Measurements from ENCODE around the gene PIK3CD. TPM values are rescaled to one million over a fixed set of nuclear protein-coding genes. Genes with fewer than 3 reads are reported as not detected.
"Not testable (repeated sequence)": the region's sequence is repeated elsewhere in the genome, so short reads cannot be mapped to it uniquely, and the experiment has no call there.

PIK3CD gene
- total RNA-seq, 2 experiments from 2014 or later: 129 to 138 TPM

GRCh38 chr1:9610548-9610947, 41.0 kb upstream of the PIK3CD start:
- Mint-ChIP-seq H3K27ac (no peak overlapping the region), H3K4me1 (ENCODE audit: low read depth) (no peaks in the 10 kb centered on the region), H3K27me3 (no peaks in the 10 kb centered on the region), H3K4me3 (no peak overlapping the region), H3K9me3 (no peaks in the 10 kb centered on the region), H3K36me3 (peaks cover 8% of the 10 kb centered on the region)
- POLR2A ChIA-PET: no interaction called here
- intact Hi-C loops (cut with micrococcal nuclease): no loop called here
- CTCF ChIA-PET: interaction anchor here (1.0 to 1.1 kb wide), 2 partner anchors 21 to 117 kb away, joined by 3 read pairs; no protein-coding TSS in a partner anchor
- DNase-seq: no peak

DNA sequence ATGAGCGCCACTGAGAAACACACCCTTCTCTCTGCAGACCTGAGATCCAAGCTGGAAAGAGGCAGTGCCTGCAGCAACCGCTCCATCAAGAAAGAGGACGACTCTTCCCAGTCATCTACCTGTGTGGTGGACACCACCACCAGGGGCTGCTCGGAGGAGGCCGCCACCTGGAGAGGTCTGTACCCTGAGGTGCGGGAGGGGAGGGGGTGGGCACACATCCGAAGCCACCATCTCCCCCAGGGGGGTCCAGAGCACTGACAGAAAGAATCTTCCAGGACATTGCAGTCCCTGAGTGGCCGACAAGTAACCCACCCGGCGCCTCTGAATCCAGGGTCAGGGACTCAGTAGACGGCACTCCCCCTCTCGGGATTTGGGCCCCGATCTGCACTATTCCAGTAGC, 39.8 kb upstream of the PIK3CD start:
- H3K36me3 Mint-ChIP-seq: peaks cover 8% of the 10 kb centered on the region

DNA sequence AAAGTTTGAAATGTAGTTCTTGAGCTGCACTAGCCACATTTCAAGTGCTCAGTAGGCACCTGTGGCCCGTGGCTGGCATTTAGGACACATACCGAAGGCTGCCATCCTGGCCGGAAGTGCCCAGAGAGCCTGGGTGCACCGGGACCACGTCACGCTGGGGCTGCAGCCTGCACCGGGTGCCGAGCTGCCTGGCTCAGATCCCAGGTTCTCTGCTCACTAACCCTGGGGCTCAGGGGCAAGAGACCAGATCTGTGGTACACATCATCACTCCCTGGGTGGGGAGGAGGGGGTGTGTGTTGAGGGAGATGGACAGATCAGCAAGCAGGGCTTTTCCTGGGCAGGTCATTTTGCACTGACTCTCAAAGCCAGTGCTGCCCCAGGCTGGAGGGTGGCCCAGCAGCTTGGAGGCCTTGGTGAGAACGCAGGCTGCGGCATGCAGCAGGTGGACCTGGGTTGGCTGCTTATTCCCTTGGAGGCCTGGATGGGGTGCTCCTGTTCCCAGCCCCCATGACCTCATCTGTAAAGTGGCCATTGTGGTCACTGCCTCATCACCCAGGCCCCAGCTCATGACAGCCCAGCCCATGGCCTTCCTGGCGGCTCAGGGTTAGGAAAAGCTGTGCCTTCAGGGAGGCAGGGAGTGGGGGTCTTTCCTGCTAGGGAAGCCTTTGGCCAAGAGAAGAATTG, 39.2 kb upstream of the PIK3CD start:
- CTCF ChIA-PET: interaction anchor here (0.9 kb wide), 1 partner anchor 883 kb away, joined by 4 read pairs; no protein-coding TSS in a partner anchor
- Mint-ChIP-seq H3K27me3 (no peaks in the 10 kb centered on the region), H3K9me3 (no peaks in the 10 kb centered on the region), H3K27ac (no peak overlapping the region), H3K4me1 (ENCODE audit: low read depth) (no peaks in the 10 kb centered on the region), H3K36me3 (peaks cover 8% of the 10 kb centered on the region), H3K4me3 (no peak overlapping the region)
- intact Hi-C loops (cut with micrococcal nuclease): no loop called here
- DNase-seq: no peak
- POLR2A ChIA-PET: no interaction called here

More for the DNA sequence above, 39.8 kb upstream of the PIK3CD start:
- Mint-ChIP-seq H3K9me3 (no peaks in the 10 kb centered on the region), H3K4me3 (no peak overlapping the region), H3K4me1 (ENCODE audit: low read depth) (no peaks in the 10 kb centered on the region), H3K27me3 (no peaks in the 10 kb centered on the region), H3K27ac (no peak overlapping the region)
- ChIA-PET CTCF (interaction anchor here (0.9 kb wide), 1 partner anchor 883 kb away, joined by 4 read pairs; no protein-coding TSS in a partner anchor), POLR2A (no interaction called here)
- no peak for DNase-seq
- intact Hi-C loops (cut with micrococcal nuclease): no loop called here

DNA sequence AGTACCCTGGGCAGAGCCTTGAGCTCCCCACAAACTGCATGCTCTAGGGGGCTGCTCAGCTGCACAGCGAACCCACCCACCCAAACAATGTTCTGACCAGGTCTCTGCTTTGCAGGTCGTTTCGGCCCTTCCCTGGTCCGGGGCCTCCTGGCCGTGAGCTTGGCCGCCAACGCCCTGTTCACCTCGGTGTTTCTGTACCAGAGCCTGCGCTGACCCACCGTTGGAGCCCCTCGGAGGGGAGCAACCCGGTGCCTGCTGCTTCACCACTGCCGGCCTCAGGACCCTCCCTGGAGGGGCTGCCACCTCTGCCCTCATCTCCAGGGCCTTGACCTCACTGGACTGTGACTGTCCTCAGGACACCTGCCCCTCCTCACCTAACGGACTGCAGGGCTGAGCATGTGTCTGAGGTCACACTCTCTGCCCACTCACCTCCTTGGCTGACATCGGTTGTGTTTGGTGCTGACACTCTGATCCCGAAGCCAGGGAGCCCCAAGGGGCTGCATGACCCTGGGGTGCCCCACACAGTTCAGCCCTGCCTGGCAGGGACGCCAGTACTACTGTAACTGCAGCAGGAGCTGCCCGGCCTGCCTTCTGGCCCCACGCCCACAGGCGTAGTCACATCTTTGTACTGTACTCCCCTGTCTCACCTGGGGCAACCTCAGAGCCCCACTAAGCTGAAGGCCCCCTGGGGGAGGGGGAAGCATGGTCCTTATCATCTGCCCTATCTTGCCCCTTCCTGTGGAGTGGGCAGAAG, 38.5 kb upstream of the PIK3CD start:
- no peak overlapping the region for H3K27ac Mint-ChIP-seq
- H3K36me3 Mint-ChIP-seq: peaks cover 8% of the 10 kb centered on the region
- H3K9me3 Mint-ChIP-seq: no peaks in the 10 kb centered on the region
- H3K4me1 Mint-ChIP-seq (ENCODE audit: low read depth): no peaks in the 10 kb centered on the region
- DNase-seq: no peak
- ChIA-PET CTCF (no interaction called here), POLR2A (no interaction called here)
- H3K27me3 Mint-ChIP-seq: no peaks in the 10 kb centered on the region
- intact Hi-C loops (cut with micrococcal nuclease): no loop called here
- no peak overlapping the region for H3K4me3 Mint-ChIP-seq

DNA sequence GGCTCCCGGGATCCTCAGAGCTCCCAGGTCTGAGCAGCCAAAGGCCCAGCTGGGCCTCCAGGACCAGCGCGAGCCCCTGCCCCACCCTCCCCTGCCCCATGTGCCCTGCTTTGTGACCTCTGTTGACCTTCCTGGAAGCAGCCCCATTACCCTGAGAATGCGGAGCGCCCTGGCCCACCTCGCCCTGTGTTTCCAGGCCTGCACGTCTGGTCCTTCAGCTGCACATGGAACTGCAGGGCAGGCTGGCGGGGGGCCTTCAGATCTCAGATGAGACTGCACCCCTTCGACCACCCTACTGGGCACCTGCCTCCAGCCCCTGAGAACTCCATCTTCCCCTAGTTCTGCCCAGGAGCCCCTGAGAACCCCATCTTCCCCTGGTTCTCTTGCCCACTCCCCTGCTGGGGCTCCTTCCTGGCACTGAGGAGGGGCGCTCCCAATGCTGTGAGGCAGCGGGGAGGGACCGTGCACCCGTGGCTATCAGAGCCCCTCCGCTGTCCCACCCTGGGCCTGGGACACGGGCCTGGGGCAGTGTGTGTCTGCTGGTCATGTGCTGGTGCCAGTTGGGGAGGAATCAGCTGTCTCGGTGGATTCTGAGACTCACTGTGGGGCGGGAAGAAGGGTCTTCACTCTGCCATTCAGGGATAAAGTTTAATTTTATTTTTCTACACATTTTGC, 37.8 kb upstream of the PIK3CD start:
- H3K4me1 Mint-ChIP-seq (ENCODE audit: low read depth): no peaks in the 10 kb centered on the region
- intact Hi-C loops (cut with micrococcal nuclease): no loop called here

DNA sequence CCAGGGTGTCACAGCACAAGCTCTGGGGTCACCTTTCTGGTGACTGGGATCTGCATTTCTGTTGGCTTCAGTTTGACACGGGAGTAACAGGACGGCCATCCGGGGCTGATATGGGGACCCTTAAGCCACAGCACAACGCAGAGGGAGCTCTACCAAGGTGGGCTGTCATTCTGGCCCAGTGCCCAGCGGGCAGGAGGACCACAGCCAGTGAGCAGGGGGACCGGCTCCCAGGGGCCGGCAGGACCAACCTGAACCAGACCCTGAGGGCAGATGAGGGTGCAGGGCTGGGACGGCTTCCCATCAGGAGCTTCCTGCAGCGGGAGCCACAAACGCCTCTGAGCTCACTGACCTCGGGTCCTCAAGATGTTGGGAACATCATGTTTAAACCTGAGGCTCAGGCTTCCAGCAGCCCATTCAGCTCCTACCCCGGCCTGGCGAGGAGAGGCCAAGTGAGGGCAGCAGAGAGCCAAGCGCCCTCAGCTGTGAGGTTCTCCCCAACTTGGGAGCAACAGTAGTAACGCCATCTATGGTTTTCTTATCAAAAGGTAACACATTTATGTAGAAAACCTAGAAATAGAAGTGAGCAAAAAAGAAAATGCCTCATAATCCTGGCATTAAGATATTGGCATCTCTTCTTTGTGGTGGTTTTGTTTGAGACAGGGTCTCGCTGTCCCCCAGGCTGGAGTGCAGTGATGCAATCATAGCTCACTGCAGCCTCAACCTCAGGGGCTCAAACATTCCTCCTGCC, 36.0 kb upstream of the PIK3CD start:
- intact Hi-C loops (cut with micrococcal nuclease): no loop called here
- Mint-ChIP-seq H3K4me1 (ENCODE audit: low read depth) (no peaks in the 10 kb centered on the region), H3K27ac (no peak overlapping the region), H3K27me3 (peaks cover 4% of the 10 kb centered on the region), H3K9me3 (no peaks in the 10 kb centered on the region), H3K4me3 (no peak overlapping the region), H3K36me3 (peaks cover 6% of the 10 kb centered on the region)
- ChIA-PET CTCF (interaction anchor here (0.5 to 2.0 kb wide), 20 partner anchors 11 to 655 kb away, joined by 3 to 20 read pairs (median 4); partner anchors contain the start of gene H6PD), POLR2A (interaction anchor here (1.1 kb wide), 1 partner anchor 25 kb away, joined by 3 read pairs; no protein-coding TSS in a partner anchor)
- peak; percentile 71 for DNase-seq

More for the DNA sequence above, 37.8 kb upstream of the PIK3CD start:
- CTCF ChIA-PET: interaction anchor here (0.6 kb wide), 1 partner anchor 98 kb away, joined by 3 read pairs; no protein-coding TSS in a partner anchor
- DNase-seq: no peak
- H3K27me3 Mint-ChIP-seq: no peaks in the 10 kb centered on the region
- POLR2A ChIA-PET: no interaction called here
- peaks cover 8% of the 10 kb centered on the region for H3K36me3 Mint-ChIP-seq
- no peak overlapping the region for H3K4me3 Mint-ChIP-seq
- no peaks in the 10 kb centered on the region for H3K9me3 Mint-ChIP-seq
- H3K27ac Mint-ChIP-seq: no peak overlapping the region

- Mint-ChIP-seq H3K9me3 (no peaks in the 10 kb centered on the region), H3K4me1 (ENCODE audit: low read depth) (no peaks in the 10 kb centered on the region), H3K4me3 (no peak overlapping the region), H3K27me3 (peaks cover 10% of the 10 kb centered on the region), H3K27ac (no peak overlapping the region), H3K36me3 (no peaks in the 10 kb centered on the region)
- POLR2A ChIA-PET: no interaction called here
- no peak for DNase-seq
- intact Hi-C loops (cut with micrococcal nuclease): no loop called here
- CTCF ChIA-PET: interaction anchor here (1.1 to 1.5 kb wide), 2 partner anchors 94 to 165 kb away, joined by 3 to 4 read pairs; no protein-coding TSS in a partner anchor
These were observed 32.4 kb upstream of the PIK3CD start for GRCh38 chr1:9618909-9619679.

DNA sequence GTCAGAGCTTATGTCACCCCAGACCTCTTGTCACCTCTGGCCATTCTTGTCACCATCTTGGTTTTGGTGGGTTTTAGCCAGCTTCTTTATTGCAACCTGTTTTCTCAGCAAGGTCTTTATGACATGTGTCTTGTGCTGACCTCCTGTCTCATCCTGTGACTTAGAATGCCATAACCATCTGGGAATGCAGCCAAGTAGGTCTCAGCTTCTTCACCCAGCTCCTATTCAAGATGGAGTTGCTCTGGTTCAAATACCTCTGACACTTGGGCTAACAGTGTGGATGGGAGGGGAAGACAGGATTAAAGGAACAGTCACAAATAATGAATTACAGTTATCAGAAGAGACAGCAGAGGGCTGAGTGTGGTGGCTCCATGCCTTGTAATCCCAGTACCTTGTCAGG, 30.5 kb upstream of the PIK3CD start:
- H3K4me3 Mint-ChIP-seq: no peak overlapping the region
- ChIA-PET CTCF (no interaction called here), POLR2A (no interaction called here)
- peaks cover 6% of the 10 kb centered on the region for H3K4me1 Mint-ChIP-seq (ENCODE audit: low read depth)
- H3K36me3 Mint-ChIP-seq: no peaks in the 10 kb centered on the region
- intact Hi-C loops (cut with micrococcal nuclease): no loop called here
- no peaks in the 10 kb centered on the region for H3K9me3 Mint-ChIP-seq
- peaks cover 11% of the 10 kb centered on the region for H3K27me3 Mint-ChIP-seq
- no peak for DNase-seq
- H3K27ac Mint-ChIP-seq: no peak overlapping the region

- H3K27ac Mint-ChIP-seq: no peak overlapping the region
- peaks cover 8% of the 10 kb centered on the region for H3K27me3 Mint-ChIP-seq
- H3K9me3 Mint-ChIP-seq: no peaks in the 10 kb centered on the region
- ChIA-PET CTCF (no interaction called here), POLR2A (no interaction called here)
- intact Hi-C loops (cut with micrococcal nuclease): no loop called here
- H3K4me3 Mint-ChIP-seq: no peak overlapping the region
- H3K4me1 Mint-ChIP-seq (ENCODE audit: low read depth): peaks cover 26% of the 10 kb centered on the region
- no peaks in the 10 kb centered on the region for H3K36me3 Mint-ChIP-seq
- DNase-seq: no peak
These were observed 27.4 kb upstream of the PIK3CD start for GRCh38 chr1:9624081-9624480.

- POLR2A ChIA-PET; H3K27ac Mint-ChIP-seq; H3K27me3 Mint-ChIP-seq; DNase-seq; H3K9me3 Mint-ChIP-seq; intact Hi-C loops (cut with micrococcal nuclease); H3K36me3 Mint-ChIP-seq; H3K4me3 Mint-ChIP-seq: not testable (repeated sequence)
- H3K4me1 Mint-ChIP-seq (ENCODE audit: low read depth): peaks cover 26% of the 10 kb centered on the region
- CTCF ChIA-PET: interaction anchor here (1.6 to 6.6 kb wide), 2 partner anchors 97 to 175 kb away, joined by 4 to 74 read pairs; no protein-coding TSS in a partner anchor
These were observed 26.5 kb upstream of the PIK3CD start for GRCh38 chr1:9625030-9625429.

DNA sequence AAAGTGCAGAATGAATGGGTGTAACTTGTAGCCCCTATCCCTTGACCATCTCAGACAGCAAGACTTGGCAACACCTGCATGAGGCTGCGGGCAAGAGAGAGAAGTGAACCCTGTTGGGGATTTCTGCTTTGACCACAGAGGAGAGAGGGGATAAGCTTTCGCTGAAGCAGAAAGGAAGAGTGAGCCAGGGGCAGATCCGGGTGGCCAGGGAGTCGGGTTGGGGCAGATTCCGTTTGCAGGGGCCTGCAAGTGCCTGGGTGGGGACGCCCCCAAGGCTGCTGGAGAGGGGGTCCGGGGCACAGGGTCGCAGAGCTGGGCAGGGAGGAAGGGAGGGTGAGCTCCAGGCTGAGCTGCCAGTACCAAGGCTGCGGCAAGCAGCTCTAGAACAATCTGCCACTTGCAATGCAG, 25.3 kb upstream of the PIK3CD start:
- peaks cover 34% of the 10 kb centered on the region for H3K4me1 Mint-ChIP-seq (ENCODE audit: low read depth)
- H3K27me3 Mint-ChIP-seq: peaks cover 4% of the 10 kb centered on the region
- CTCF ChIA-PET: interaction anchor here (0.6 to 6.6 kb wide), 28 partner anchors 9 to 387 kb away, joined by 3 to 113 read pairs (median 6); partner anchors contain the start of genes CLSTN1 and PIK3CD
- peak overlapping the region; percentile 34 for H3K27ac Mint-ChIP-seq
- H3K4me3 Mint-ChIP-seq: peak overlapping the region; percentile 87
- DNase-seq: peak; percentile 46
- intact Hi-C loops (cut with micrococcal nuclease): loop anchor here (2.0 kb wide), 1 partner anchor 657 kb away; no protein-coding TSS in a partner anchor
- POLR2A ChIA-PET: interaction anchor here (0.7 to 6.6 kb wide), 7 partner anchors 18 to 91 kb away, joined by 3 to 114 read pairs (median 3); partner anchors contain the start of gene PIK3CD
- peaks cover 12% of the 10 kb centered on the region for H3K36me3 Mint-ChIP-seq
- no peaks in the 10 kb centered on the region for H3K9me3 Mint-ChIP-seq

All from activated CD4-positive, alpha-beta memory T cell treated with anti-CD3 and anti-CD28 coated beads for 36 hours (primary cell).